Cardiac muscle cell (in vitro differentiated cells and primary cell): ENCODE measurements around the gene VASN. TPM values are rescaled to one million over a fixed set of nuclear protein-coding genes. Genes with fewer than 3 reads are reported as not detected.

ENCODE experiments used
- DNase-seq, 2 donors: peaks; one replicate each; pipeline versions ENCODE4 v3.0.0 to v3.0.0-alpha.2; 2010 to 2017; ENCODE audit warnings: low read depth in 1 of 2, low spot score in 1 of 2
- H3K27ac ChIP-seq: fragments of 200-600 bp; sonication (generic); 2 replicates; pipeline ENCODE4 v1.5.1; 2016
- H3K27me3 ChIP-seq: fragments of 200-600 bp; sonication (generic); 2 replicates; pipeline ENCODE4 v1.6.0; 2016; ENCODE audit warnings: control low read depth
- H3K36me3 ChIP-seq: fragments of 200-600 bp; sonication (generic); 2 replicates; pipeline ENCODE4 v1.5.1; 2016; ENCODE audit warnings: control low read depth
- H3K4me1 ChIP-seq: fragments of 200-600 bp; sonication (generic); 2 replicates; pipeline ENCODE4 v1.8.1; 2017; ENCODE audit warnings: low read depth, mild to moderate bottlenecking, mixed run types
- H3K4me3 ChIP-seq: fragments of 200-600 bp; sonication (generic); 2 replicates; pipeline ENCODE4 v1.5.1; 2016; ENCODE audit warnings: mild to moderate bottlenecking
- H3K9me3 ChIP-seq: fragments of 200-600 bp; sonication (generic); 2 replicates; pipeline ENCODE4 v1.5.1; 2017; ENCODE audit warnings: low read depth, mild to moderate bottlenecking, control low read depth
- CTCF ChIP-seq: IDR thresholded peaks from 2 replicates; pipeline ENCODE4 v1.5.1; 2012; ENCODE audit warnings: low read depth, mild to moderate bottlenecking, low read length
- polyA plus RNA-seq: library from polyadenylated mRNA; unstranded; fragments of >200 nt; fragmentation: Nextera tagmentation; extraction: Ambion mirVana; gene quantifications from 2 replicates; pipeline ENCODE4 v1.2.1, GENCODE V29; 2016
- total RNA-seq: library from RNA; depleted of rRNA; stranded (reverse); fragments of >200 nt; gene quantifications from 2 replicates; pipeline ENCODE4 v1.2.3, GENCODE V29; 2016

Gene VASN
- total and polyA plus RNA-seq, 2 experiments from 2014 or later: 18.9 to 33.3 TPM

- no peaks in the 10 kb centered on the region for H3K9me3 ChIP-seq
- no peak for TF ChIP-seq CTCF
- no peak overlapping the region for H3K4me3 ChIP-seq
- no peak for DNase-seq
- H3K27me3 ChIP-seq: no peaks in the 10 kb centered on the region
- H3K4me1 ChIP-seq: peaks cover 36% of the 10 kb centered on the region
- no peaks in the 10 kb centered on the region for H3K36me3 ChIP-seq
- H3K27ac ChIP-seq: peak overlapping the region; percentile 34
Measured at GRCh38 chr16:4378999-4379690, 7.5 kb downstream of the VASN start.

GRCh38 chr16:4380119-4381063, 8.7 kb downstream of the VASN start:
- peak overlapping the region; percentile 50 for H3K27ac ChIP-seq
- no peaks in the 10 kb centered on the region for H3K36me3 ChIP-seq
- DNase-seq: no peak
- TF ChIP-seq CTCF: no peak
- H3K4me3 ChIP-seq: no peak overlapping the region
- H3K9me3 ChIP-seq: no peaks in the 10 kb centered on the region
- H3K4me1 ChIP-seq: peaks cover 29% of the 10 kb centered on the region
- H3K27me3 ChIP-seq: no peaks in the 10 kb centered on the region

- Histone ChIP-seq H3K36me3 (no peaks in the 10 kb centered on the region), H3K4me3 (no peak overlapping the region), H3K27me3 (no peaks in the 10 kb centered on the region), H3K4me1 (peaks cover 29% of the 10 kb centered on the region), H3K27ac (no peak overlapping the region), H3K9me3 (no peaks in the 10 kb centered on the region)
- TF ChIP-seq CTCF: no peak
- DNase-seq: no peak
Measured at GRCh38 chr16:4381072-4381934, 9.7 kb downstream of the VASN start.

GRCh38 chr16:4381935-4382794, 10.5 kb downstream of the VASN start:
- no peaks in the 10 kb centered on the region for H3K9me3 ChIP-seq
- no peak overlapping the region for H3K4me3 ChIP-seq
- H3K27me3 ChIP-seq: no peaks in the 10 kb centered on the region
- H3K36me3 ChIP-seq: no peaks in the 10 kb centered on the region
- DNase-seq: no peak
- peaks cover 29% of the 10 kb centered on the region for H3K4me1 ChIP-seq
- TF ChIP-seq CTCF: no peak
- H3K27ac ChIP-seq: no peak overlapping the region
